VCaP (cell line): Measurements from ENCODE around the gene TREML4.

Source experiments
- H3K27ac ChIP-seq: fragments of 450-650 bp; 2 replicates; pipeline ENCODE4 v1.5.1; 2017
- TF ChIP-seq, protein P1 (sequence below): fragments of 450-650 bp; conservative IDR thresholded peaks from 2 replicates; pipeline ENCODE4 v1.5.1; 2017; ENCODE audit warnings: mild to moderate bottlenecking, moderate library complexity

The TREML4 gene

DNA sequence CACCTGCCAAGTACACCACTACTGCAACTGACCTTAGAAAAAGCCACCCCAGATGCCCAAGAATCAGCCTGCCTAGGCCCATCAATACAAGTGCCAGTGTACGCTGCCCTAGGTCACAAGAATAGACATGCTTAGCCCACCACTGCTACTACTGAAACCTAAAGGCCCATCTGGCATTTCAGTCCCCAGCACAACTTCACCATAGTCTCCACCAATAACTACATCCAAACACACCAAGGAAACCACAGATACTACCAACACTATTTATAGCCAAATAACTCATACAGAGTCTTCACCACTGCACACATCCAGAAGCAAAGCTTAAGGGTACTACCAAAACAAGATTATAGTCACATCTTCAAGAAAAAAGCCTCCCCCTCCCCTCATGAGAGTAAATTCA is 28.2 kb downstream of the TREML4 start:
- peak overlapping the region; percentile 97 for H3K27ac ChIP-seq
- TF ChIP-seq, protein P1, sequence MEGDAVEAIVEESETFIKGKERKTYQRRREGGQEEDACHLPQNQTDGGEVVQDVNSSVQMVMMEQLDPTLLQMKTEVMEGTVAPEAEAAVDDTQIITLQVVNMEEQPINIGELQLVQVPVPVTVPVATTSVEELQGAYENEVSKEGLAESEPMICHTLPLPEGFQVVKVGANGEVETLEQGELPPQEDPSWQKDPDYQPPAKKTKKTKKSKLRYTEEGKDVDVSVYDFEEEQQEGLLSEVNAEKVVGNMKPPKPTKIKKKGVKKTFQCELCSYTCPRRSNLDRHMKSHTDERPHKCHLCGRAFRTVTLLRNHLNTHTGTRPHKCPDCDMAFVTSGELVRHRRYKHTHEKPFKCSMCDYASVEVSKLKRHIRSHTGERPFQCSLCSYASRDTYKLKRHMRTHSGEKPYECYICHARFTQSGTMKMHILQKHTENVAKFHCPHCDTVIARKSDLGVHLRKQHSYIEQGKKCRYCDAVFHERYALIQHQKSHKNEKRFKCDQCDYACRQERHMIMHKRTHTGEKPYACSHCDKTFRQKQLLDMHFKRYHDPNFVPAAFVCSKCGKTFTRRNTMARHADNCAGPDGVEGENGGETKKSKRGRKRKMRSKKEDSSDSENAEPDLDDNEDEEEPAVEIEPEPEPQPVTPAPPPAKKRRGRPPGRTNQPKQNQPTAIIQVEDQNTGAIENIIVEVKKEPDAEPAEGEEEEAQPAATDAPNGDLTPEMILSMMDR: no peak

DNA sequence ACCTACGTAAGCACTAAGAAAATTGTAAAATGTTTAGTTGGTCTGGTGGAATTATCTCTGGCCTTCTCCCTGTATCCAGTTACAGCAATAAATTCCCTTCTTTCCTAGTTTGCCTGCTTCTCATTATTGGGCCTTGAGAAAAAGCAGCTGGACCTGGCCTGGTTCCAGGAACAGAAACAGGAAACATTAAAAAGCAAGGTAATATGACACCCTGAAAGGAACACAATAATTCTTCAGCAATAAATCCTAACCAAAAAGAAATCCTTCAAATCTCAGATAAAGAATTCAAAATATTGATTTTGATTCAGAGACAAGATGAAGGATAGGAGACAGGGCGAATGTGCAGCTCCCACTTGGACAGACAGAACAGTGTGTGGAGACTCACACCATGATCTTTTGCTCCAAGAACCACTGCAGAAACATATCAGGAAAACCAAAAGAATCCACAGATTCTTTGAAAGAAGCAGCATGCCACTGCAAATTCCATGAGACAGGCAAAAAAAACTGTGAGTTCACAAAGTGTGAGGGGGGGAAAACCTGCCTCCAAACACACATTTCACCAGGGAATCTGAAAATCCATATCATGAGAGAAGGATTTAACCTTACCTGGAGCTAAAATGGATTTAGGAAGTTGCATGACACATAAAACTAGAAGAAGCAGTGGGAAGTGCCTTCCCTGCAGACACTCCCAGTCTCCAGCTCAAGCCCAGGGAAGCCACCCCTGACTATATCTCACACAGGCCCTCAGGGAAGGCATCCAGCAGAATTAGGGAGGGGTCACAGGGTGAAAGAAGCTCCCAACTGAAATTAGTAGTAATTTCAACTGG is 29.4 kb downstream of the TREML4 start:
- TF ChIP-seq, protein P1: no peak
- peak overlapping the region; percentile 97 for H3K27ac ChIP-seq

DNA sequence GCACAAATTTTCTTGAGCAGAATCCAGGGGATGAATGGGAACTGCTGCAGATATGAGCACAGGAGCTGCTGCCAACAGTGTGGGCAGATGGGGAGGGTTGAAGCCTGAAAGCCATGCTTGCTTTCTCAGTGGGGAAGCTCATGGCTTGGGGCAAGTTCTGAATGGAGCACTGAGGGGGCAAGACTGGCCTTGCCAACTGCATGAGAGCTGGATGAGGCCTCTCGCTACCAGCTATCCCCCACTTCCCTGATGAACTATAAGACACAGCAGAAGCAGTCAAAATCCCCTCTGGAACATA is 30.0 kb downstream of the TREML4 start:
- TF ChIP-seq, protein P1: no peak
- H3K27ac ChIP-seq: peak overlapping the region; percentile 97

DNA sequence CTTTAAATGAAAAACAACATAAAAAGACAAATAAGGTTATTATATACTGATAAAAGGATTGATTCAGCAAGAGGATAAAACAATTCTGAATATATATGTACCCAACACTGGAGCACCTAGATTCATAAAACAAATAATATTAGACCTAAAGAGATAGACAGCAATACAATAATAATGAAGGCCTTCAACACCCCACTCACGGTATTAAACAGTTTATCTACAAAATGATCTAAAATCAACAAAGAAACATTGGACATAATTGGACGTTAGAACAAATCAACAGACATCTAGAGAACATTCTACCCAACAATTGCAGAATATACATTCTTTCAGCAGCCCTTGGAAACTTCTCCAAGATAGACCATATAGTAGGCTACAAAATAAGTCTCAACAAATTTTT is 34.3 kb downstream of the TREML4 start:
- H3K27ac ChIP-seq: no peak overlapping the region
- TF ChIP-seq, protein P1: no peak

DNA sequence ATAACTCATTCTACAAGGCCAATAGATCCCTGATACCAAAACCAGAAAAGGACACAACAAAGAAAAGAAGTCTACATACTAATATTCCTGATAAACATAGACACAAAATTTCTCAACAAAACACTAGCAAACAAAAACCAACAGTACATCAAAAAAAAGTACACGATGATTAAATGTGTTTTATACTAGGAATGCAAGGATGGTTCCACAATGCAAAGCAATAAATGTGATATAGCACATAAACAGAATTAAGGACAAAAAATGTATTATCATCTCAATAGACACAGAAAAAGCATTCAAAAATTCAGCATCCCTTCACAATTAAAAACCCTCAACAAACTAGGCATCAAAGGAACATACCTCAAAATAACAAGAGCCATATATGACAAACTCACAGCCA is 35.1 kb downstream of the TREML4 start:
- no peak overlapping the region for H3K27ac ChIP-seq
- TF ChIP-seq, protein P1: no peak

DNA sequence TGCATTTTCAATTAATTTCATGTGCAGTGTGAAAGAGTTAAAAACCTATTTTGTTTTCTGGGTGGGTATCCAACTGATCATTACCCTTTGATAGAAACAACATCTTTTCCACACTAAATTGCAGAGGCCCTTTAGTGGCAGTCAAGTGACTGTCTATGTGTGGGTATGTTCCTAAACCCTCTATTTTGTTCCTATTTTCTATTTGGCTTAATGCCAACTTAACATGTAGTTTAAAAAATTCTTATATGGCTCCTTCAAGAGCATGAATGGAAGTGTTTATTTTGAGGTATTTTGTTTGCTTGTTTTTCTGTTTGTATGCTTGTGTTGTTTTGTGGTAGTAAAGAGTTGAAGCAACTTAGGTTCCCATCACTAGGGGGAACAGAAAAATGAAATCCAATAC is 38.4 kb downstream of the TREML4 start:
- TF ChIP-seq, protein P1: no peak
- H3K27ac ChIP-seq: no peak overlapping the region

DNA sequence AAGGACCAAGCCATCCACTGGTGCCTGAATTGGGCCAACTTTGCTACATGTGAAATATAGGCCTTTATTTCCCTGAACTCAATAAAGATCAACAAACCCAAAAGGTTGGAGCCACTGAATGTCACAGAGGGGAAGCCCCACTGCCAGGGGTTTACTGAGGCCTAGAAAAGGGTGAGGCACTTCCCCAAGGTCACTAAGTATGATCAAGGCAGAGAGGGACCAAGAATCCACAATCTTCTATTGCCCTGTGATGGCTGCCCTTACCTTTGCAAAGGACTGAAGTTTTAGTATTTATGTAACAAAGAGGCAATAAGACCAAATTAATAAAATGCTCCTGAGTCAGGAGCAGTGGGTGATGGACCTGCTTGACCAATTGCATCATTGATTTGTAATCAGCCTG is 40.3 kb downstream of the TREML4 start:
- TF ChIP-seq, protein P1: no peak
- no peak overlapping the region for H3K27ac ChIP-seq
